GM10266 (cell line): ENCODE results near the gene LSS.
"Not testable (repeated sequence)": the region's sequence is repeated elsewhere in the genome, so short reads cannot be mapped to it uniquely, and the experiment has no call there.

ENCODE experiments used
- DNase-seq: peaks from one replicate; pipeline ENCODE4 v3.0.0; 2012; ENCODE audit errors: extremely low spot score
- TF ChIP-seq, protein P1 (sequence below): IDR thresholded peaks from 2 replicates; pipeline ENCODE4 v1.5.1; 2012; ENCODE audit warnings: mild to moderate bottlenecking, low read depth; ENCODE audit not compliant: control insufficient read depth, insufficient read depth; ENCODE audit errors: missing control alignments

Gene LSS

DNA sequence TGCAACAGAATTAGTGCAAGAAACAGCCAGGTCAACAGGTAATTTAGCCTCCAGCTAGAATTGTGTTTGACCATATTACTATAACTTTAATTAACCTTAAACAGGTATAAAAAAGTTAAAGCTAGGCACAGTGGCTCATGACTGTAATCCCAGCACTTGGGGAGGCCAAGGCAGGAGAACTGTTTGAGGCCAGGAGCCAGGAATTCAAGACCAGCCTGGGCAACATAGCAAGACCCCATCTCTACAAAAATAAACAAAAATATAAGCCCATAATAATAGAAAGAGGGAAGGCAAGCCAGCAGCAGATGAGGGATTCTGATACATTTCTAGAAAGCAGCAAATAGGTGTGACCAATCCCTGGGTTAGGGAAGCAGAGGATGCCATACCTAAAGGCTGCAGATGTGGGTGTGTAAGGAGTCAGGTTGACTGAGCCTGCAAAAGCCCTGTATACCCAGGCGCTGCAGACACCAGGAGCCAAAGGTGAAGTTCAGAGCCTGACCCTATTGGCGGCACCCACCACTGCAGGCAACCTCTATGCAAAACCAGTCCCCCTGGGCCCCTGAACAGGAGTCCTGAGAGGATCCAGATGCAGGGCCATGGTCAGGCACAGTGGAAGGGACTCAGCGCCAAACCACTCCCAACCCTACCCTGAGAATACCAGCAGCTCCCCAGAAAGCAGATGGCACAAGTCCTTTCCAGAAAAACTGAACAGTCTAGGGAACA lies 19.3 kb upstream of the LSS start:
- no peak for DNase-seq
- TF ChIP-seq, protein P1, sequence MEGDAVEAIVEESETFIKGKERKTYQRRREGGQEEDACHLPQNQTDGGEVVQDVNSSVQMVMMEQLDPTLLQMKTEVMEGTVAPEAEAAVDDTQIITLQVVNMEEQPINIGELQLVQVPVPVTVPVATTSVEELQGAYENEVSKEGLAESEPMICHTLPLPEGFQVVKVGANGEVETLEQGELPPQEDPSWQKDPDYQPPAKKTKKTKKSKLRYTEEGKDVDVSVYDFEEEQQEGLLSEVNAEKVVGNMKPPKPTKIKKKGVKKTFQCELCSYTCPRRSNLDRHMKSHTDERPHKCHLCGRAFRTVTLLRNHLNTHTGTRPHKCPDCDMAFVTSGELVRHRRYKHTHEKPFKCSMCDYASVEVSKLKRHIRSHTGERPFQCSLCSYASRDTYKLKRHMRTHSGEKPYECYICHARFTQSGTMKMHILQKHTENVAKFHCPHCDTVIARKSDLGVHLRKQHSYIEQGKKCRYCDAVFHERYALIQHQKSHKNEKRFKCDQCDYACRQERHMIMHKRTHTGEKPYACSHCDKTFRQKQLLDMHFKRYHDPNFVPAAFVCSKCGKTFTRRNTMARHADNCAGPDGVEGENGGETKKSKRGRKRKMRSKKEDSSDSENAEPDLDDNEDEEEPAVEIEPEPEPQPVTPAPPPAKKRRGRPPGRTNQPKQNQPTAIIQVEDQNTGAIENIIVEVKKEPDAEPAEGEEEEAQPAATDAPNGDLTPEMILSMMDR, result no peak

DNA sequence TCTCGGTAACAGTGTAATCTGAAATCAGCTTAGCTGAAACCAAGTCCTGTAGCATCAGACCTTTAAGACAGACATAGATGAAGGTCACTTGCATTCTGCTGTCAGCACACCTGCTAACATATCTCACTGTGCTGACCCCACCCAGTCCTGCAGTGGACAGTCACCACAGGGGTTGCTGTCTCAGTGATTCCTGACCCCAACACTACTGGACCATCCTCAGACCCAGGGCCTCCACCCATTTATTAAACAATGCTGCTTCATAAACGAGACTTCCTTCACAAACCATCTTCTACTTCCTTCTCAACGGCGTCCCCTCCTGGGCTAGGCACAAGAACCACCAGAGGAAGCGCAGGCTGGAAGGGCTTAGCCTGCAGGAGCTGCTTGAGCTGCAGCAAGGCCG lies 17.8 kb upstream of the LSS start:
- TF ChIP-seq, protein P1, result no peak
- no peak for DNase-seq

DNA sequence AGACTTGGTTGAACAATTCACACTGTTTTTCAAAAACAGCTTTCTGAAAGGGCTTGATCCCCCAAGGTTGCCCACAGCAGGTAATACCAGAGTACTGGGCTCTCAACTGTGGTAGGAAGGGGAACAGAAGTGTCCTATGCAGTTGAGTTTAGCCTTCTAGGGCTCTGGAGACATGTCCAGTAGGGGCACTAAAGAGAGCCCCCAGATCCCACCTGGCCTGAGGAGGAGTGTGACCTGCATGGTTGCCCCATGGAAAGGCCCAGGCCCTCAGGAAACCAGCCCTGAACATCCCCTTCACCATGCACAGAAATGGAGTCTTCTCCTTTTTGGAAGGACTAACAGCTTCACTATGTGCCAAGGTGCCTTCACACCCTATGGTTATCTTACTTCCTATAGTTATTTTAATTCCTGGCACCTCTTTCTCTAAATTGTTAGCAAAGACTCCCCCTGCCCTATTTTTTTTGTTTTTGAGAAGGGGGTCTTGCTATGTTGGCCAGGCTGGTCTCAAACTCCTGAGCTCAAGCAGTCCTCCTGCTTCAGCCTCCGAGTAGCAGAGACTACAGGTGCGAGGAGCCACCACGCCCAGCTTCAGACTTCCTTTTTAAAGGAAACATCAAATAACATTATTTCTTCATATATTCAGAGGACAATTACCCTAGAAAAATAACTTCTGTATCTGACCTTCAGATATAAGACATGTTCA lies 16.8 kb upstream of the LSS start:
- DNase-seq, result no peak
- TF ChIP-seq, protein P1, result no peak

DNA sequence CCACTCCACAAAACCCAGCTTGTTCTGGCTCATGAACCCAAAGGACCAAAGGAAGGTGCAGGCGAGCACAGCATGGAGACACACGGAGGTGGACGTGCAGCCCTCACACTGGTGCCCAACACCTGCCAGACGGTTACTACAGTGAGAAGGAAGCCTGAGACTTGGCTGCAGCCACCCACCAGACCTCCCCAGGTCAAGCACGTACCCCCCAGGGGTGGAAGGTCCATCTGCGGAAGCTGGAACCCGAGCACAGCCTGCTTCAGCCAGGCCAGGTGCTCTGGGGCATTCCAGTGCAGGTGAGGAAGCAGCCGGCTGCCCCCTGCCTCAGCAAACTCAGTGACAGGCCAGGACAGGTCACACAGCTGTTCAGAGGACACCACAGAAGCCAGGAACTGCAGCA lies 16.0 kb upstream of the LSS start:
- no peak for DNase-seq
- TF ChIP-seq, protein P1, result no peak

DNA sequence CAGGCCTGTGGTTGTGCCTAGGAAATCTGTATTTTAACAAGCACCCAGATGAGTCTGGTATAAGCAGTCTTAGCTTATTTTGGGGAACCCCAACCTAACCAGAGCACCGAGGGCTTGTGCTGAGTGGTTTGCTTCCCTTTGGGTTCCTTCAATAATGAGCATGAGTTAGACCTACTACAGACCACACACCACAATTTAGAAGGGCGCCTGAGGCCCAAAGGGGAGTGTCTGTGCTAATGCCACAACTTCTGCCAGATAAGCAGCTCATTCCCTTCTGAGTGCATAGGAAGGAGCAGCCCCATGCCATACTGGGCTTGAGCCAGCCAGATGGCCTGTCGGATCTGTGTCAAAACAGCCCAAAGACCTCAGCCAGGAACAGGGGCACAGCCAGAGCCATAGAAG lies 15.4 kb upstream of the LSS start:
- no peak for DNase-seq
- TF ChIP-seq, protein P1, result no peak

DNA sequence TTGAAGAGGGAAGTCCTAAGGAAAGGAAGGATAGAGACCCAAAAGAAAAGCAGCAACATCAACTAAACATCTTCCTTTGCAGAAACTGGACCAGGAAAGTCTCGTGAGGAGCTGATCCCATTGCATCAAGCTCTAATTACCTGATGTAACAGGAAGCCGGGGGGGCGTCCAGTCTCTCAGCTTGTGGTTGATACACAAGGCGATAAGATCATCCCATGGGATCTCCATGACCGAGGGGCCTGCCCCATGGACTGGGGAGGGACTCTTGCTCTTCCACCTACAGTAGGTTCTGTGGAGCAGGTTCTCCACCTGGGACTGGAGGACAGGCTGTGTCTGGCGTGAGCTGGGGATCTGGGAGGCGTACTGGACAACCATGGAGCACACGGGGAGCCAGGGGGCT lies 14.8 kb upstream of the LSS start:
- TF ChIP-seq, protein P1, result no peak

DNA sequence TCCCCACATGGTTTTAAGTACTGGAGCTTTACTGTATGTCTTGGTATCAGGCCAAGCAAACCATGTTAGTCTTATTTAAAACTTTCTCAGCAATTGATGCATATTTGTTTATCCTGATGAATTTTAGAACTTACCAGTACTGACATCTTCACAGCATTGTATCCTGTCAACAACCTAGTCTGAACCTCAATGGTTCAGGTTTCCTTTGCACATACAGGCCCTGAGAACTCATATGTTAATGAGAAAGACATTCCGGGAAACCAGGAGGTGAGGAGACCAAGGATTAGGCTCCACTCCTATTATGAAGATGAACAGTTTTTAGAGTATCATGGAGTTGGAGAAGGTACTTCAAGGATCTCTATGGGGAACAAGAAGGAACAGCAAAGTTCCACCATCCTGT lies 13.0 kb upstream of the LSS start:
- not testable (repeated sequence) for DNase-seq

More for the DNA sequence above, 14.8 kb upstream of the LSS start:
- no peak for DNase-seq
